OCI-LY7 (cell line): ENCODE measurements around the gene ERLIN1.

Experiments used
- EZH2phosphoT487 ChIP-seq: fragments of 200-600 bp; sonication (generic); IDR thresholded peaks from 2 replicates; pipeline ENCODE4 v1.6.1; 2018; ENCODE audit warnings: low read depth, borderline replicate concordance, mild to moderate bottlenecking, mixed run types, antibody characterized with exemption, low read length, moderate library complexity, mixed read lengths
- TF ChIP-seq, protein P1 (sequence below): fragments of 200-600 bp; sonication (generic); conservative IDR thresholded peaks from 2 replicates; pipeline ENCODE4 v1.5.1; 2014; ENCODE audit warnings: mild to moderate bottlenecking, antibody characterized with exemption, low read length, moderate library complexity, mixed read lengths

DNA sequence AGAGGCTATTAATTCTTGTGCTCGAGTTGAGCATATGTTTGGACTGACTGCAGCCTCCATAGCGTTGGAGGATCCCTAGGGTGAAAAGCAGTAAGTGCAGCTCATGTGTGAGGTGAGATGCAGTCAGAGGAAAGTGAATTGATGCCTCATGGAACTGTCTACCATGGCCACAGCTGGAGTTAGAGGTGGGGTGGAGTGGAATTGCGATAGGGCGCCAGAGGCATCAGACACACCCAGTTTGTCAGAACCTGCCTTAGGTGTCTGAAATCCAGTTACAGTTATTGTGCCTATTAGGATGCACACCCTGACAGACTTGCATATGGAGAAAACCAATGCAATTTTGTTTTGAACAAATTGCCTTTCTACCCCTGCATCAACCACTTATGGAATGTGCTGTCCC is 39.4 kb downstream of the ERLIN1 start:
- TF ChIP-seq, protein P1, sequence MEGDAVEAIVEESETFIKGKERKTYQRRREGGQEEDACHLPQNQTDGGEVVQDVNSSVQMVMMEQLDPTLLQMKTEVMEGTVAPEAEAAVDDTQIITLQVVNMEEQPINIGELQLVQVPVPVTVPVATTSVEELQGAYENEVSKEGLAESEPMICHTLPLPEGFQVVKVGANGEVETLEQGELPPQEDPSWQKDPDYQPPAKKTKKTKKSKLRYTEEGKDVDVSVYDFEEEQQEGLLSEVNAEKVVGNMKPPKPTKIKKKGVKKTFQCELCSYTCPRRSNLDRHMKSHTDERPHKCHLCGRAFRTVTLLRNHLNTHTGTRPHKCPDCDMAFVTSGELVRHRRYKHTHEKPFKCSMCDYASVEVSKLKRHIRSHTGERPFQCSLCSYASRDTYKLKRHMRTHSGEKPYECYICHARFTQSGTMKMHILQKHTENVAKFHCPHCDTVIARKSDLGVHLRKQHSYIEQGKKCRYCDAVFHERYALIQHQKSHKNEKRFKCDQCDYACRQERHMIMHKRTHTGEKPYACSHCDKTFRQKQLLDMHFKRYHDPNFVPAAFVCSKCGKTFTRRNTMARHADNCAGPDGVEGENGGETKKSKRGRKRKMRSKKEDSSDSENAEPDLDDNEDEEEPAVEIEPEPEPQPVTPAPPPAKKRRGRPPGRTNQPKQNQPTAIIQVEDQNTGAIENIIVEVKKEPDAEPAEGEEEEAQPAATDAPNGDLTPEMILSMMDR = no peak
- no peak for TF ChIP-seq EZH2phosphoT487
